ENCODE results near the gene BCAM. TPM values are rescaled to one million over a fixed set of nuclear protein-coding genes. Genes with fewer than 3 reads are reported as not detected.

BCAM gene
- total RNA-seq, 1 experiment from 2014 or later = 73.0 TPM

DNA sequence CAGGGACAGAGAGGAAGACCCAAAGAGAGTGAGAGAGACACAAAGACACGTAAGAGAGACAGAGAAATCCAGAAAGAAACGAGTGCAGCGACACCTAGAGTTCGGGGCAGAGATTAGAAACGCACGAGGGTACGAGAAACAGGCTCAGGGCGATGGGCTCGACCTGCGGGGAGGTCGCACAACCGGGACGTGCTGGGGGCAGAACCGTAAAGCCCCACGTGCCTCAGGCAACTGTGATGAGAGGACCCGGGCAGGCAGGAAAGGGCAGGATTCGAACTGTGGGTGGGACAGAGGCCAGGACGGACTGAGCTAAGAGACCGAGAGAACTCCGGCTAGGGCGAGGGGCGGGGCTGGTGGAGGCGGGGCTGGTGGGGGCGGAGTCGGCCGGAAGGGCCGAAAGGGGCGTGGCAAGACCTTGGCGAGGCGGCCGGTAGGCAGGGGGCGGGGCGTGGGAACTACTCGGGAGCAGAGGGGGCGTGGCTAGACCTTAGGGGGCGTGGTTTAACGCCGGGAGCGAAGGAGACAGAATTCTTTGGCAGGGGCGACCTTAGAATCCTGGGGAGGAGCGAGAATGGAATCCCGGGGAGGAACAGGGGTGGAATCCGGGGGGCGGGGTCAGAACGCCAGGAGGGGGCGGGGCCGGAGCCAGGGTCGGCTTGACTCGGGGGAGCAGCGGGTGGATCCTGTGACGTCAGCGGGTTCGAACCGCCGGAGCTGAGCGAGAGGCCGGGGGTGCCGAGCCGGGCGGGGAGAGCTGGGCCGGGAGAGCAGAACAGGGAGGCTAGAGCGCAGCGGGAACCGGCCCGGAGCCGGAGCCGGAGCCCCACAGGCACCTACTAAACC, 36.9 kb downstream of the BCAM start, which contains the start of gene NECTIN2:
Gene NECTIN2, plus strand, starts transcription at position 686 of the 843 bp plus-strand sequence. CDS start 229 bp downstream, outside the sequence.
- H2AK5ac ChIP-seq (ENCODE audit: insufficient read length, low read length) = peak within 1 kb of the TSS; percentile 24
- peak within 1 kb of the TSS; percentile 95 for H2BK12ac ChIP-seq (ENCODE audit: insufficient read length, low read depth, low read length)
- no peaks in the 10 kb centered on the region for H3K9me3 ChIP-seq (ENCODE audit: control insufficient read depth, low read depth, low read length)
- peak within 1 kb of the TSS; percentile 82 for H2BK5ac ChIP-seq (ENCODE audit: insufficient read length, low read length)
- Mint-ChIP-seq H3K4me3 (peak within 1 kb of the TSS; percentile 89 to 96), H3K9me3 (peaks cover 0 to 8% of the 10 kb centered on the region in 2 experiments; a peak in 3 of 5 replicates), H3K27ac (peak within 1 kb of the TSS; percentile 97 to 100 (median 100)), H3K4me1 (peaks cover 24 to 30% of the 10 kb centered on the region in 2 experiments), H3K36me3 (ENCODE audit: insufficient read depth in 1 of 3, low read depth in 3 of 3) (peaks cover 5 to 19% (median 7%) of the 10 kb centered on the region in 3 experiments; a peak in 4 of 7 replicates), H3K27me3 (ENCODE audit: low read depth) (peaks cover 10% of the 10 kb centered on the region)
- peak within 1 kb of the TSS; percentile 83 for H3K27ac ChIP-seq (ENCODE audit: insufficient read length, low read depth, low read length)
- peak within 1 kb of the TSS; percentile 98 for H3K18ac ChIP-seq (ENCODE audit: insufficient read length, low read depth, low read length)
- peak within 1 kb of the TSS; percentile 90 for H2AFZ ChIP-seq (ENCODE audit: low read length)
- peaks cover 24% of the 10 kb centered on the region; the same call in 1 of the 2 replicates for H3K79me2 ChIP-seq (ENCODE audit: insufficient read depth, low read length)
- H2BK120ac ChIP-seq (ENCODE audit: low read depth, low read length, poor library complexity, severe bottlenecking) = no peak within 1 kb of the TSS
- TF ChIP-seq, protein P1, sequence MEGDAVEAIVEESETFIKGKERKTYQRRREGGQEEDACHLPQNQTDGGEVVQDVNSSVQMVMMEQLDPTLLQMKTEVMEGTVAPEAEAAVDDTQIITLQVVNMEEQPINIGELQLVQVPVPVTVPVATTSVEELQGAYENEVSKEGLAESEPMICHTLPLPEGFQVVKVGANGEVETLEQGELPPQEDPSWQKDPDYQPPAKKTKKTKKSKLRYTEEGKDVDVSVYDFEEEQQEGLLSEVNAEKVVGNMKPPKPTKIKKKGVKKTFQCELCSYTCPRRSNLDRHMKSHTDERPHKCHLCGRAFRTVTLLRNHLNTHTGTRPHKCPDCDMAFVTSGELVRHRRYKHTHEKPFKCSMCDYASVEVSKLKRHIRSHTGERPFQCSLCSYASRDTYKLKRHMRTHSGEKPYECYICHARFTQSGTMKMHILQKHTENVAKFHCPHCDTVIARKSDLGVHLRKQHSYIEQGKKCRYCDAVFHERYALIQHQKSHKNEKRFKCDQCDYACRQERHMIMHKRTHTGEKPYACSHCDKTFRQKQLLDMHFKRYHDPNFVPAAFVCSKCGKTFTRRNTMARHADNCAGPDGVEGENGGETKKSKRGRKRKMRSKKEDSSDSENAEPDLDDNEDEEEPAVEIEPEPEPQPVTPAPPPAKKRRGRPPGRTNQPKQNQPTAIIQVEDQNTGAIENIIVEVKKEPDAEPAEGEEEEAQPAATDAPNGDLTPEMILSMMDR (conservative IDR thresholded peaks at IDR 0.05) = peak; percentile 78
- WGBS (ENCODE audit: extremely low coverage, insufficient read length, low lambda C conversion rate) = no CpG with 5 or more reads among the region's 67 CpGs
- H3T11ph ChIP-seq (ENCODE audit: low read length) = no peak within 1 kb of the TSS
- H4K20me1 ChIP-seq (ENCODE audit: control insufficient read depth, insufficient read depth, insufficient read length) = no peaks in the 10 kb centered on the region
- peak within 1 kb of the TSS; percentile 93 for H3K14ac ChIP-seq (ENCODE audit: insufficient read depth, low read length)
- no peak within 1 kb of the TSS for H3K56ac ChIP-seq (ENCODE audit: insufficient read length, low read depth, low read length)
- H3K27me3 ChIP-seq (ENCODE audit: insufficient read depth, low read length) = no peaks in the 10 kb centered on the region
- H3K4me1 ChIP-seq (ENCODE audit: insufficient read depth, low read length) = peaks cover 5% of the 10 kb centered on the region; the same call in 1 of the 2 replicates
- peak within 1 kb of the TSS; percentile 94 for H3K4me2 ChIP-seq (ENCODE audit: insufficient read depth, insufficient read length, low read length)
- H4K8ac ChIP-seq (replicated peaks; ENCODE audit: insufficient read length, low read depth, low read length) = no peak within 1 kb of the TSS
- peak within 1 kb of the TSS; percentile 83 for H3K9ac ChIP-seq (ENCODE audit: extremely low read depth, insufficient read length, low read length)
- DNase-seq = peak; percentile 99
- peak within 1 kb of the TSS; percentile 96 for H4K5ac ChIP-seq (ENCODE audit: insufficient read length, low read depth, low read length)
- H4K91ac ChIP-seq (ENCODE audit: insufficient read length, low read depth, low read length) = peak within 1 kb of the TSS; percentile 82
- H3K79me1 ChIP-seq (ENCODE audit: insufficient read depth, low read depth, low read length, poor library complexity, severe bottlenecking) = peaks cover 5% of the 10 kb centered on the region
- H3K23me2 ChIP-seq (ENCODE audit: insufficient read length, low read depth, low read length, poor library complexity, severe bottlenecking) = peaks cover 23% of the 10 kb centered on the region
- no peak within 1 kb of the TSS for H2BK20ac ChIP-seq (ENCODE audit: low read depth, low read length, poor library complexity, severe bottlenecking)
- H3K23ac ChIP-seq (ENCODE audit: insufficient read length, low read depth, low read length) = no peak within 1 kb of the TSS
- no peak within 1 kb of the TSS for H2BK15ac ChIP-seq (ENCODE audit: low read depth, low read length)
- peak within 1 kb of the TSS; percentile 62; the same call in 1 of the 2 replicates for H3K4ac ChIP-seq (ENCODE audit: low read depth, low read length)

All from H9 (cell line).